ENCODE data around the gene EPAS1. TPM values are rescaled to one million over a fixed set of nuclear protein-coding genes. Genes with fewer than 3 reads are reported as not detected.

Gene EPAS1
- total and polyA plus RNA-seq, 9 of the 15 experiments (the other 6 are each of a cell fraction or from before 2014, with no cell fraction given), result 0.25 to 11.2 (median 4.1) TPM

GRCh38 chr2:46358713-46359112 lies 61.5 kb downstream of the EPAS1 start:
- Histone ChIP-seq H3K4me3 (no peak overlapping the region), H4K20me1 (replicated peaks; ENCODE audit: control insufficient read depth, insufficient read depth, low read length) (no peaks in the 10 kb centered on the region), H3K9ac (ENCODE audit: insufficient read depth in 1 of 2, low read depth in 2 of 2, low read length in 2 of 2) (no peak overlapping the region), H3K9me3 (replicated peaks; ENCODE audit: control insufficient read depth, insufficient read depth, low read depth, low read length) (no peaks in the 10 kb centered on the region), H3K79me2 (ENCODE audit: control insufficient read depth, insufficient read depth, low read length) (no peaks in the 10 kb centered on the region), H3K4me1 (replicated peaks in 1 of 2; ENCODE audit: control insufficient read depth in 2 of 2, insufficient read depth in 2 of 2, low read length in 2 of 2) (peaks cover 0 to 4% of the 10 kb centered on the region in 2 experiments; a peak in 1 of 5 replicates), H3K27me3 (ENCODE audit: control insufficient read depth in 2 of 2, insufficient read depth in 2 of 2, low read length in 2 of 2) (no peaks in the 10 kb centered on the region), H3K4me2 (ENCODE audit: insufficient read depth, low read length) (no peak overlapping the region), H3K36me3 (ENCODE audit: control insufficient read depth, insufficient read depth, low read length) (peaks cover 6% of the 10 kb centered on the region; the same call in 1 of the 3 replicates), H2AFZ (ENCODE audit: low read depth, low read length) (no peak overlapping the region), H3K27ac (ENCODE audit: extremely low read depth, low read depth, low read length) (no peak overlapping the region), H3K9me1 (ENCODE audit: control insufficient read depth, insufficient read depth, low read length) (no peaks in the 10 kb centered on the region)
- ATAC-seq, result no peak
- FAIRE-seq, result no peak
- POLR2A ChIA-PET, result interaction anchor here (0.6 kb wide), 1 partner anchor 394 kb away, joined by 3 read pairs; no protein-coding TSS in a partner anchor
- intact Hi-C loops (cut with micrococcal nuclease), result no loop called here
- CTCF ChIA-PET (ENCODE audit: low intra/inter-chr PET ratio), result no interaction called here
- WGBS (ENCODE audit: insufficient coverage, low coverage, missing lambda C conversion rate), result 87% methylated on average over 6 of the region's 6 CpGs
- no TSS peak for BruUV-seq (replicated peaks)
- in situ Hi-C loops (cut with MboI), result no loop called here
- DNase-seq (ENCODE audit: extremely low read depth in 1 of 4, low spot score in 3 of 4), result no peak
- TF ChIP-seq, protein P1, sequence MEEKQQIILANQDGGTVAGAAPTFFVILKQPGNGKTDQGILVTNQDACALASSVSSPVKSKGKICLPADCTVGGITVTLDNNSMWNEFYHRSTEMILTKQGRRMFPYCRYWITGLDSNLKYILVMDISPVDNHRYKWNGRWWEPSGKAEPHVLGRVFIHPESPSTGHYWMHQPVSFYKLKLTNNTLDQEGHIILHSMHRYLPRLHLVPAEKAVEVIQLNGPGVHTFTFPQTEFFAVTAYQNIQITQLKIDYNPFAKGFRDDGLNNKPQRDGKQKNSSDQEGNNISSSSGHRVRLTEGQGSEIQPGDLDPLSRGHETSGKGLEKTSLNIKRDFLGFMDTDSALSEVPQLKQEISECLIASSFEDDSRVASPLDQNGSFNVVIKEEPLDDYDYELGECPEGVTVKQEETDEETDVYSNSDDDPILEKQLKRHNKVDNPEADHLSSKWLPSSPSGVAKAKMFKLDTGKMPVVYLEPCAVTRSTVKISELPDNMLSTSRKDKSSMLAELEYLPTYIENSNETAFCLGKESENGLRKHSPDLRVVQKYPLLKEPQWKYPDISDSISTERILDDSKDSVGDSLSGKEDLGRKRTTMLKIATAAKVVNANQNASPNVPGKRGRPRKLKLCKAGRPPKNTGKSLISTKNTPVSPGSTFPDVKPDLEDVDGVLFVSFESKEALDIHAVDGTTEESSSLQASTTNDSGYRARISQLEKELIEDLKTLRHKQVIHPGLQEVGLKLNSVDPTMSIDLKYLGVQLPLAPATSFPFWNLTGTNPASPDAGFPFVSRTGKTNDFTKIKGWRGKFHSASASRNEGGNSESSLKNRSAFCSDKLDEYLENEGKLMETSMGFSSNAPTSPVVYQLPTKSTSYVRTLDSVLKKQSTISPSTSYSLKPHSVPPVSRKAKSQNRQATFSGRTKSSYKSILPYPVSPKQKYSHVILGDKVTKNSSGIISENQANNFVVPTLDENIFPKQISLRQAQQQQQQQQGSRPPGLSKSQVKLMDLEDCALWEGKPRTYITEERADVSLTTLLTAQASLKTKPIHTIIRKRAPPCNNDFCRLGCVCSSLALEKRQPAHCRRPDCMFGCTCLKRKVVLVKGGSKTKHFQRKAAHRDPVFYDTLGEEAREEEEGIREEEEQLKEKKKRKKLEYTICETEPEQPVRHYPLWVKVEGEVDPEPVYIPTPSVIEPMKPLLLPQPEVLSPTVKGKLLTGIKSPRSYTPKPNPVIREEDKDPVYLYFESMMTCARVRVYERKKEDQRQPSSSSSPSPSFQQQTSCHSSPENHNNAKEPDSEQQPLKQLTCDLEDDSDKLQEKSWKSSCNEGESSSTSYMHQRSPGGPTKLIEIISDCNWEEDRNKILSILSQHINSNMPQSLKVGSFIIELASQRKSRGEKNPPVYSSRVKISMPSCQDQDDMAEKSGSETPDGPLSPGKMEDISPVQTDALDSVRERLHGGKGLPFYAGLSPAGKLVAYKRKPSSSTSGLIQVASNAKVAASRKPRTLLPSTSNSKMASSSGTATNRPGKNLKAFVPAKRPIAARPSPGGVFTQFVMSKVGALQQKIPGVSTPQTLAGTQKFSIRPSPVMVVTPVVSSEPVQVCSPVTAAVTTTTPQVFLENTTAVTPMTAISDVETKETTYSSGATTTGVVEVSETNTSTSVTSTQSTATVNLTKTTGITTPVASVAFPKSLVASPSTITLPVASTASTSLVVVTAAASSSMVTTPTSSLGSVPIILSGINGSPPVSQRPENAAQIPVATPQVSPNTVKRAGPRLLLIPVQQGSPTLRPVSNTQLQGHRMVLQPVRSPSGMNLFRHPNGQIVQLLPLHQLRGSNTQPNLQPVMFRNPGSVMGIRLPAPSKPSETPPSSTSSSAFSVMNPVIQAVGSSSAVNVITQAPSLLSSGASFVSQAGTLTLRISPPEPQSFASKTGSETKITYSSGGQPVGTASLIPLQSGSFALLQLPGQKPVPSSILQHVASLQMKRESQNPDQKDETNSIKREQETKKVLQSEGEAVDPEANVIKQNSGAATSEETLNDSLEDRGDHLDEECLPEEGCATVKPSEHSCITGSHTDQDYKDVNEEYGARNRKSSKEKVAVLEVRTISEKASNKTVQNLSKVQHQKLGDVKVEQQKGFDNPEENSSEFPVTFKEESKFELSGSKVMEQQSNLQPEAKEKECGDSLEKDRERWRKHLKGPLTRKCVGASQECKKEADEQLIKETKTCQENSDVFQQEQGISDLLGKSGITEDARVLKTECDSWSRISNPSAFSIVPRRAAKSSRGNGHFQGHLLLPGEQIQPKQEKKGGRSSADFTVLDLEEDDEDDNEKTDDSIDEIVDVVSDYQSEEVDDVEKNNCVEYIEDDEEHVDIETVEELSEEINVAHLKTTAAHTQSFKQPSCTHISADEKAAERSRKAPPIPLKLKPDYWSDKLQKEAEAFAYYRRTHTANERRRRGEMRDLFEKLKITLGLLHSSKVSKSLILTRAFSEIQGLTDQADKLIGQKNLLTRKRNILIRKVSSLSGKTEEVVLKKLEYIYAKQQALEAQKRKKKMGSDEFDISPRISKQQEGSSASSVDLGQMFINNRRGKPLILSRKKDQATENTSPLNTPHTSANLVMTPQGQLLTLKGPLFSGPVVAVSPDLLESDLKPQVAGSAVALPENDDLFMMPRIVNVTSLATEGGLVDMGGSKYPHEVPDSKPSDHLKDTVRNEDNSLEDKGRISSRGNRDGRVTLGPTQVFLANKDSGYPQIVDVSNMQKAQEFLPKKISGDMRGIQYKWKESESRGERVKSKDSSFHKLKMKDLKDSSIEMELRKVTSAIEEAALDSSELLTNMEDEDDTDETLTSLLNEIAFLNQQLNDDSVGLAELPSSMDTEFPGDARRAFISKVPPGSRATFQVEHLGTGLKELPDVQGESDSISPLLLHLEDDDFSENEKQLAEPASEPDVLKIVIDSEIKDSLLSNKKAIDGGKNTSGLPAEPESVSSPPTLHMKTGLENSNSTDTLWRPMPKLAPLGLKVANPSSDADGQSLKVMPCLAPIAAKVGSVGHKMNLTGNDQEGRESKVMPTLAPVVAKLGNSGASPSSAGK (IDR thresholded peaks at IDR 0.05), result no peak
- TF ChIP-seq FOXJ2 (tag; IDR thresholded peaks at IDR 0.05) (no peak), ZBTB12 (CRISPR knock-in tag; IDR thresholded peaks at IDR 0.05) (no peak), SIRT6 (IDR thresholded peaks at IDR 0.05; ENCODE audit: low read depth, low read length) (no peak), ZBTB7A (IDR thresholded peaks at IDR 0.05; ENCODE audit: borderline replicate concordance, control insufficient read depth, low read depth, low read length) (no peak), BDP1 (IDR thresholded peaks at IDR 0.05; ENCODE audit: insufficient read depth, insufficient read length) (no peak), FOXJ3 (CRISPR knock-in tag; IDR thresholded peaks at IDR 0.05) (no peak), TRIM24 (IDR thresholded peaks at IDR 0.05) (no peak)
- TF ChIP-seq, protein P2, sequence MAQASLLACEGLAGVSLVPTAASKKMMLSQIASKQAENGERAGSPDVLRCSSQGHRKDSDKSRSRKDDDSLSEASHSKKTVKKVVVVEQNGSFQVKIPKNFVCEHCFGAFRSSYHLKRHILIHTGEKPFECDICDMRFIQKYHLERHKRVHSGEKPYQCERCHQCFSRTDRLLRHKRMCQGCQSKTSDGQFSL (CRISPR knock-in tag; IDR thresholded peaks at IDR 0.05), result no peak
- TF ChIP-seq, protein P2 (tag; IDR thresholded peaks at IDR 0.05), result no peak
